Progenitor cell of endocrine pancreas (in vitro differentiated cells): ENCODE data around the gene CYP1A2. TPM values are rescaled to one million over a fixed set of nuclear protein-coding genes. Genes with fewer than 3 reads are reported as not detected.

Experiments
- DNase-seq: peaks from one replicate; pipeline ENCODE4 v3.0.0; 2021; ENCODE audit warnings: low spot score; ENCODE audit not compliant: unreplicated experiment
- H3K27ac Mint-ChIP-seq: 2 replicates; pipeline ENCODE4 v1.8.0; 2021; ENCODE audit warnings: mild to moderate bottlenecking, moderate library complexity, mixed read lengths
- H3K27me3 Mint-ChIP-seq: 2 replicates; pipeline ENCODE4 v1.8.0; 2021; ENCODE audit warnings: mixed read lengths
- H3K36me3 Mint-ChIP-seq: 2 replicates; pipeline ENCODE4 v1.8.0; 2022; ENCODE audit warnings: mixed read lengths; ENCODE audit not compliant: insufficient read depth
- H3K4me1 Mint-ChIP-seq: 2 replicates; pipeline ENCODE4 v1.8.0; 2021; ENCODE audit warnings: low read depth, mixed read lengths
- H3K4me3 Mint-ChIP-seq: 2 replicates; pipeline ENCODE4 v1.8.0; 2021; ENCODE audit warnings: low read depth, mild to moderate bottlenecking, moderate library complexity, mixed read lengths
- H3K9me3 Mint-ChIP-seq: 2 replicates; pipeline ENCODE4 v1.8.0; 2021; ENCODE audit warnings: low read depth, mixed read lengths
- total RNA-seq: library from RNA; stranded (reverse); gene quantifications from 2 replicates; pipeline ENCODE4 v1.2.1, GENCODE V29; 2021
- TF ChIP-seq, protein P1 (sequence below): fragments of 200-600 bp; sonication (generic); IDR thresholded peaks from one replicate; pipeline ENCODE4 v1.5.0; 2021; ENCODE audit warnings: antibody characterized with exemption, mild to moderate bottlenecking; ENCODE audit not compliant: unreplicated experiment

CYP1A2 gene
- total RNA-seq, 1 donor from 2014 or later: not detected

DNA sequence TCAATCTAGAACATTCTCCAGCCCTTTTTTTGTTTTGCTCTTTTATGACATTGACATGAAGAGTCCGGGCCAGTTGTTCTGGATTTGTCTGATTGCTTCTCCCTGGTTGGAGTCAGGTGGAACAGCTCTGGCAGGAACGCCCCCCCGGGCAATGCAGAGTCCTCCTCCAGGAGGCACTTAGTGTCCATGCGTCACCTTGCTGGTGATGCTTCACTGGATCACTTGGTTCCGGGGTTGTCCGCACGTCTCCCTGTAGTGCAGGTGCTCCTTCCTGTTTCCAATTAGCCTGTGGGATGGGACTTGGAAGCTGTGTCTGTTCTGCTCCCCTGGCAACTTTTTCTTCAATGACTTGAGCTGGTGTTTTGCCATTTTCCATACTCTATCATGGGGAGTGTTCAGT is 43.0 kb downstream of the CYP1A2 start:
- no peaks in the 10 kb centered on the region for H3K27me3 Mint-ChIP-seq
- TF ChIP-seq, protein P1, sequence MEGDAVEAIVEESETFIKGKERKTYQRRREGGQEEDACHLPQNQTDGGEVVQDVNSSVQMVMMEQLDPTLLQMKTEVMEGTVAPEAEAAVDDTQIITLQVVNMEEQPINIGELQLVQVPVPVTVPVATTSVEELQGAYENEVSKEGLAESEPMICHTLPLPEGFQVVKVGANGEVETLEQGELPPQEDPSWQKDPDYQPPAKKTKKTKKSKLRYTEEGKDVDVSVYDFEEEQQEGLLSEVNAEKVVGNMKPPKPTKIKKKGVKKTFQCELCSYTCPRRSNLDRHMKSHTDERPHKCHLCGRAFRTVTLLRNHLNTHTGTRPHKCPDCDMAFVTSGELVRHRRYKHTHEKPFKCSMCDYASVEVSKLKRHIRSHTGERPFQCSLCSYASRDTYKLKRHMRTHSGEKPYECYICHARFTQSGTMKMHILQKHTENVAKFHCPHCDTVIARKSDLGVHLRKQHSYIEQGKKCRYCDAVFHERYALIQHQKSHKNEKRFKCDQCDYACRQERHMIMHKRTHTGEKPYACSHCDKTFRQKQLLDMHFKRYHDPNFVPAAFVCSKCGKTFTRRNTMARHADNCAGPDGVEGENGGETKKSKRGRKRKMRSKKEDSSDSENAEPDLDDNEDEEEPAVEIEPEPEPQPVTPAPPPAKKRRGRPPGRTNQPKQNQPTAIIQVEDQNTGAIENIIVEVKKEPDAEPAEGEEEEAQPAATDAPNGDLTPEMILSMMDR: no peak
- DNase-seq: no peak
- H3K4me1 Mint-ChIP-seq: peaks cover 14% of the 10 kb centered on the region
- no peaks in the 10 kb centered on the region for H3K36me3 Mint-ChIP-seq
- H3K9me3 Mint-ChIP-seq: no peaks in the 10 kb centered on the region
- no peak overlapping the region for H3K4me3 Mint-ChIP-seq
- H3K27ac Mint-ChIP-seq: no peak overlapping the region

DNA sequence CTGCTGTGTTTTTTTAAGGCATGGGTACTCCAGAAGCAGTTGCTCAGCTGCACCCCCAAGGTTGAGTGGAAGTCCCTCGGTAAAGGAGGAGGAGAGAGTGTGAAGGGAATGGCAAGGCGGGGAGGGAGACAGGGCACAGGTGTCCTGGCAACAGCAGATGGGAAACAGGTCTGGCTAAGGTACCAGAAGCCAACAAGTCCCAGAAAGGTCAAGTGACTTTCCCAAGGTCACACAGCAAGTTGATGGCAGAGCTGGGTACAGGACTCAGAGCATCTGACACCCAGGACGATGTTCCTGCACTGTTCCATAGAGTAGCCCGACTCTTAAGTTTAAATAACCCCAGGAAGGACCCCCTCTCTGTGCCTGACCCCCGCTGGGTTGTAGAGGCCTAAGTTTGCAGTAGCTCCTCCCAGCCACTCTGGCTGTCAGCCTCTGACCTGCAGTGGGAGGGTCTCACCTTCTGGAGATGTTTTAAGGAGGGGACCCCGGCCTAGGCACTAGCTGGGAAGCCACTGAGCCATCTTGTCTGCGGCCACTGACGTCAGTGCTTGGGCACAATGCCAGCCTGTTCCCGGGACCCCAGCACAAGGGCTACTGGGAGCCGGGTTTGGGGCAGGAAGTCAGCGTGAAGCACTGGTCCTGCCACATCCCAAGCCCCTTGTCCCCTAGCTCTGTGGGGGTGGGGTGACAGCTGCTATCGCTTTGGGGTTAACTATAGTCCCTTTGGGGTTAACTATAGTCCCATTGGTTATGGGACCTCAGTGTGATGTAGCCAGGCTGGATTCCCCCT is 43.8 kb downstream of the CYP1A2 start:
- Mint-ChIP-seq H3K27me3 (no peaks in the 10 kb centered on the region), H3K9me3 (no peaks in the 10 kb centered on the region), H3K4me3 (no peak overlapping the region), H3K27ac (no peak overlapping the region), H3K4me1 (peaks cover 14% of the 10 kb centered on the region), H3K36me3 (no peaks in the 10 kb centered on the region)
- DNase-seq: no peak
- TF ChIP-seq, protein P1: no peak

DNA sequence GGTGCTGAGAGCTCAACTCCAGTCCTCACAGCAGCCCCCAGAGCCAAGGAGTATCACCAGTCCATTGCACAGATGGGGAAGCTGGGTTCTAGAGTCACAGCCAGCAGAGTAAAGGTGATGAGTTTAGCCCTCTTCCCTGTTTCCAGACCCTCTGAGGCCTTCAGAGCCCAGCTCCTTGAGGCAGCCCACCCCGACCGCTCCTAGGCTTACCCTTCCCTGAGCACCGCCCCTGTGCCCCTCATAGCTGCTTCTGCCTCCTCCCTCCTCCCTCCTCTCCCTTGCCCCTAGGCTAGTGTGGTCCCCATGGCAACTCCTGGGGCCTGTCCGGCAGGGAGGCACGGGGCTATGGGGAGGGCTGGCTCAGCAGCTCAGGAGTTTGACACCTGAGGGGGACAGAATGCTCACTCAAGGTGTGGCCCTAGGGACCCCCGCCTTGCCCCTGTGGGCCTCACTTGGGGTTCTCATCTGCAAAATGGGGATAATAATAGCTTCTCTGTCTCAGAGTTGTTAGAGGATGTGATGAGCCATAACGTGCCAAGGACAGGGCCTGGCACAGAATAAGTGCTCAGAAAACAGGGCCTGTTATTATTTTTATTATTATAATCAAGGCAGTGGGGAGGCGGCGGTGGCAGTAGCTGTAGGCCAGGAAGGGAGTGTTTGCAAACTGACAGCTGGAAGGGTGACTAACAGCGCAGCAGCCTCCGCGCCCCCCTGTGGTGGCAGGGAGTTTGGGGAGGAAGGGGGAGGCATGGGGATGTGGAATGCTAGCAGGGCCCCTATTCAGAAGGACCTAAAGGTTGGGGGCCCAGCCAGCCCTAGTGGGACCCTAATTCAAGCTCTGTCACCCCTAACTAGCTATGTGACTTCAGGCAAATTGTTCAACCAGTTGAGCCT is 44.7 kb downstream of the CYP1A2 start:
- Mint-ChIP-seq H3K27me3 (no peaks in the 10 kb centered on the region), H3K36me3 (no peaks in the 10 kb centered on the region), H3K4me1 (peaks cover 7% of the 10 kb centered on the region), H3K9me3 (no peaks in the 10 kb centered on the region), H3K27ac (no peak overlapping the region), H3K4me3 (no peak overlapping the region)
- TF ChIP-seq, protein P1: no peak
- no peak for DNase-seq

DNA sequence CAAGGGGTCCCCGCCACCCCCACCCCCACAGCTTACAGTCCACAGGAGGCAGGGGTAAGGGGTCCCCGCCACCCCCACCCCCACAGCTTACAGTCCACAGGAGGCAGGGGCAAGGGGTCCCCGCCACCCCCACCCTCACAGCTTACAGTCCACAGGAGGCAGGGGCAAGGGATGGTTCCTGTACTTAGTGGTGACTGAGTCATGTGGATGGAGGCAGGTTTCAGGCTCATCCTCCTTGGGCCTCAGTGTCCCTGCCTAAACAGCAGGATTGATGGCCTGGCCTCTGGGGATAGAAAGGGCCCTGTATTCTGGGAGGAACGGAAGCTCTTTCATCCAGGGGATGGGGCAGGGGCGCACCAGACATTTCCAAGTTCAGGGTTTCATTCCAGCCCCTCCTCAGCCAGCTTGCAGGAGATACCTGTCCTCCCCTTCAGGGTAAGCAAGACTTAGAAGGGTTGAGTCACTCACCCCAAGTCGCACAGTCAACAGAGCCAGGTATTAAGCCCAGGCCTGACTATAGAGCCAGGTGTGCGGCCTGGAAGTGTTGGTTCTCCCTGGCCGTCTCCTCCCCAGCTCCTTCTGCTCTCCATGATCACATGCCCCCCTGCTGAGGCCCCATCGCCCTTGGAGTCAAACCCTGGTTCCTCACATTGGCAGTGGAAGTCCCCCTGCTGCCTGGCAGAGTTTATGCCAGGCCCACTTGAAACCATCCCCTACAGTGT is 45.8 kb downstream of the CYP1A2 start:
- Mint-ChIP-seq H3K36me3 (no peaks in the 10 kb centered on the region), H3K4me1 (peaks cover 3% of the 10 kb centered on the region), H3K9me3 (no peaks in the 10 kb centered on the region), H3K27me3 (no peaks in the 10 kb centered on the region), H3K27ac (no peak overlapping the region), H3K4me3 (no peak overlapping the region)
- DNase-seq: no peak
- TF ChIP-seq, protein P1: no peak

DNA sequence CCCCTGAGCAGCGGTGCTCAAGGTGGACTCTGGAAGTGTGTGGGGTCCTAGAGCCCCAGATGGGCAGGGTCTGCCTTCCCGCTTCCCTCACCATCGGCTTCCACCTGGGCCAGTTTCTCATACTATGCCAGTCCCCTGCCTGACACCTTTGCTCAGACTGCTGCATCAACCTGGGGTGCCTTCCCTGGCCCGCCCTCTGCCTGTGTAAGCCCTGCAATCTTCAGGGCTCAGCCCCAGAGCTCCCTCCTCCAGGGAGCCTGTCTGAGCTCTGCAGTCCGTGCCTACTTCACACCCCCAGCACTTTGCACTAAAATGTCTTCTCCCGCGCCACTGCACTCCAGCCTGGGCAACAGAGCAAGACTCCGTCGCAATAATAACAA is 46.3 kb downstream of the CYP1A2 start:
- H3K27ac Mint-ChIP-seq: no peak overlapping the region
- TF ChIP-seq, protein P1: no peak

More for the DNA sequence above, 46.3 kb downstream of the CYP1A2 start:
- Mint-ChIP-seq H3K27me3 (no peaks in the 10 kb centered on the region), H3K4me1 (no peaks in the 10 kb centered on the region), H3K4me3 (no peak overlapping the region), H3K9me3 (no peaks in the 10 kb centered on the region), H3K36me3 (no peaks in the 10 kb centered on the region)
- no peak for DNase-seq
